Smooth muscle cell (in vitro differentiated cells): ENCODE results near the gene INPP4A. TPM values are rescaled to one million over a fixed set of nuclear protein-coding genes. Genes with fewer than 3 reads are reported as not detected.

ENCODE experiments used
- DNase-seq: peaks from one replicate; lab custom pipeline; 2025; ENCODE audit not compliant: unreplicated experiment; lab: John Stamatoyannopoulos, UW
- H2AFZ ChIP-seq: fragments of 200-600 bp; sonication (generic); 2 replicates; pipeline ENCODE4 v1.6.0; 2016; ENCODE audit warnings: antibody characterized with exemption, low read depth, mild to moderate bottlenecking
- H3F3A ChIP-seq: fragments of 200-600 bp; sonication (generic); 2 replicates; pipeline ENCODE4 v1.6.0; 2017; ENCODE audit warnings: antibody characterized with exemption, low read depth
- H3K27ac ChIP-seq: fragments of 200-600 bp; sonication (generic); 2 replicates; pipeline ENCODE4 v1.5.1; 2016; ENCODE audit warnings: low read depth, mild to moderate bottlenecking
- H3K27me3 ChIP-seq: fragments of 200-600 bp; sonication (generic); 2 replicates; pipeline ENCODE4 v1.6.1; 2016; ENCODE audit warnings: low read depth, mild to moderate bottlenecking
- H3K36me3 ChIP-seq: fragments of 200-600 bp; sonication (generic); 2 replicates; pipeline ENCODE4 v1.5.1; 2016; ENCODE audit warnings: low read depth
- H3K4me1 ChIP-seq: fragments of 200-600 bp; sonication (generic); 2 replicates; pipeline ENCODE4 v1.5.1; 2016; ENCODE audit warnings: low read depth
- H3K4me2 ChIP-seq: fragments of 200-600 bp; sonication (generic); 2 replicates; pipeline ENCODE4 v1.6.0; 2016; ENCODE audit warnings: mild to moderate bottlenecking
- H3K4me3 ChIP-seq: fragments of 200-600 bp; sonication (generic); 2 replicates; pipeline ENCODE4 v1.5.1; 2016; ENCODE audit warnings: mild to moderate bottlenecking
- H3K79me2 ChIP-seq: fragments of 200-600 bp; sonication (generic); 2 replicates; pipeline ENCODE4 v1.6.0; 2016; ENCODE audit warnings: low read depth, mild to moderate bottlenecking
- H3K9ac ChIP-seq: fragments of 200-600 bp; sonication (generic); 2 replicates; pipeline ENCODE4 v1.6.0; 2016; ENCODE audit warnings: low read depth
- H3K9me3 ChIP-seq: fragments of 200-600 bp; sonication (generic); replicated peaks from 2 replicates; pipeline ENCODE4 v1.5.1; 2016; ENCODE audit warnings: low read depth
- H4K20me1 ChIP-seq: fragments of 200-600 bp; sonication (generic); 2 replicates; pipeline ENCODE4 v1.6.0; 2016; ENCODE audit warnings: low read depth
- WGBS: methylation state at CpG from one replicate; pipeline ENCODE4 v1.1.7; 2016; ENCODE audit warnings: low lambda C conversion rate; 5-methylcytosine and 5-hydroxymethylcytosine counted together
- polyA plus RNA-seq: library from polyadenylated mRNA; unstranded; fragments of >200 nt; fragmentation: Nextera tagmentation; extraction: Ambion mirVana; gene quantifications from 2 replicates; pipeline ENCODE4 v1.2.1, GENCODE V29; 2016
- total RNA-seq: library from RNA; depleted of rRNA; stranded (reverse); fragments of >200 nt; gene quantifications from 2 replicates; pipeline ENCODE4 v1.2.3, GENCODE V29; 2014
- TF ChIP-seq, protein P1 (sequence below): fragments of 200-600 bp; sonication (generic); IDR thresholded peaks from 2 replicates; pipeline ENCODE4 v1.5.1; 2017; ENCODE audit warnings: borderline replicate concordance, mild to moderate bottlenecking, antibody characterized with exemption; ENCODE audit not compliant: insufficient read depth, poor library complexity, severe bottlenecking

The INPP4A gene
- total and polyA plus RNA-seq, 2 experiments from 2014 or later, result 10.1 to 17.3 TPM

DNA sequence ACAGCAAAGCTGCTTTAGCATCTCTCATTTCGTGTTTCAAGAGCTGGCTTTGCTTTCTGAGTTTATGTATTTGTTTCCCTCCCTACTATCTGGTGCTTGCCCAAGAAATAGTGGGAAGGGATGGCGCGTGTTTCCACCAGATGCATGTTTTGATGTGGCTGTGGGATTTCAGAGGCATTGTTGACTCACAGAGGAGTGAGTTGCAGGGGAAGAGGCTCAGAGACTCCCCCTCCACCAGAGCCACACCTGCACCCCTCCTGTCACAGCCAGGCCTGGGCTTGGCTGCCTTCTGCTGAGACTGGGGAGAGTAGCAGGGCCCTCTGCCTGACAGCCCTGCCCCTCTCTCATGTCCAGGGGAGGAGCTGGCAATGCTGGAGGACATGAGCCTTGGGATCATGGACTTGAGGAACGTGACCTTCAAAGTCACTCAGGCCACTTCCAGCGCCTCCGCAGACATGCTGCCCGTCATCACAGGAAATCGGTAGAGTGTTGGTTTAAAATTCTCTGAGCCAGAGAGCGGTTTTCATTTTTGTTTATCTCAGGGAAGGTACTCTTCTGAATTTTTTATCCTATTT is 120.7 kb downstream of the INPP4A start:
- Histone ChIP-seq H4K20me1 (no peaks in the 10 kb centered on the region), H3K9me3 (no peaks in the 10 kb centered on the region), H3F3A (no peaks in the 10 kb centered on the region), H3K4me3 (no peak overlapping the region), H3K27ac (no peak overlapping the region), H3K79me2 (no peaks in the 10 kb centered on the region), H3K9ac (no peak overlapping the region), H3K36me3 (no peaks in the 10 kb centered on the region), H3K27me3 (no peaks in the 10 kb centered on the region), H2AFZ (no peak overlapping the region), H3K4me2 (no peak overlapping the region), H3K4me1 (no peaks in the 10 kb centered on the region)
- no peak for DNase-seq
- 96% methylated on average over 9 of the region's 9 CpGs for WGBS
- TF ChIP-seq, protein P1, sequence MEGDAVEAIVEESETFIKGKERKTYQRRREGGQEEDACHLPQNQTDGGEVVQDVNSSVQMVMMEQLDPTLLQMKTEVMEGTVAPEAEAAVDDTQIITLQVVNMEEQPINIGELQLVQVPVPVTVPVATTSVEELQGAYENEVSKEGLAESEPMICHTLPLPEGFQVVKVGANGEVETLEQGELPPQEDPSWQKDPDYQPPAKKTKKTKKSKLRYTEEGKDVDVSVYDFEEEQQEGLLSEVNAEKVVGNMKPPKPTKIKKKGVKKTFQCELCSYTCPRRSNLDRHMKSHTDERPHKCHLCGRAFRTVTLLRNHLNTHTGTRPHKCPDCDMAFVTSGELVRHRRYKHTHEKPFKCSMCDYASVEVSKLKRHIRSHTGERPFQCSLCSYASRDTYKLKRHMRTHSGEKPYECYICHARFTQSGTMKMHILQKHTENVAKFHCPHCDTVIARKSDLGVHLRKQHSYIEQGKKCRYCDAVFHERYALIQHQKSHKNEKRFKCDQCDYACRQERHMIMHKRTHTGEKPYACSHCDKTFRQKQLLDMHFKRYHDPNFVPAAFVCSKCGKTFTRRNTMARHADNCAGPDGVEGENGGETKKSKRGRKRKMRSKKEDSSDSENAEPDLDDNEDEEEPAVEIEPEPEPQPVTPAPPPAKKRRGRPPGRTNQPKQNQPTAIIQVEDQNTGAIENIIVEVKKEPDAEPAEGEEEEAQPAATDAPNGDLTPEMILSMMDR, result no peak

DNA sequence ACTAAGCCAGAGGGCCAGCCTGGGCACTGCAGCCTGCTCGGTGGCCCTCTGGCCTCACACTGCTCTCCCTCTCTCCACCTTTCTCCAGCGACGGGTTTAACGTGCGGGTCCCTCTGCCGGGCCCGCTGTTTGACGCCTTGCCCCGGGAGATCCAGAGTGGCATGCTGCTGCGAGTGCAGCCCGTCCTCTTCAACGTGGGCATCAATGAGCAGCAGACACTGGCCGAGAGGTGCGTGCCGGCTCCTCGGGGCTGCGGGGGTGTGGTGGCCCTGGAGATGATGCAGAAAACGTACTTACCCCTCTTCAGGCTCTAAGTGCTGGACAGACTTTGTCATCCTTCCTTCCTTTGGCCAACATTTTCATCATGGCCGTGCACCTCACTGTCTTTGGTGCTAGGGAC is 121.3 kb downstream of the INPP4A start:
- no peak for DNase-seq
- WGBS, result 97% methylated on average over 19 of the region's 19 CpGs

DNA sequence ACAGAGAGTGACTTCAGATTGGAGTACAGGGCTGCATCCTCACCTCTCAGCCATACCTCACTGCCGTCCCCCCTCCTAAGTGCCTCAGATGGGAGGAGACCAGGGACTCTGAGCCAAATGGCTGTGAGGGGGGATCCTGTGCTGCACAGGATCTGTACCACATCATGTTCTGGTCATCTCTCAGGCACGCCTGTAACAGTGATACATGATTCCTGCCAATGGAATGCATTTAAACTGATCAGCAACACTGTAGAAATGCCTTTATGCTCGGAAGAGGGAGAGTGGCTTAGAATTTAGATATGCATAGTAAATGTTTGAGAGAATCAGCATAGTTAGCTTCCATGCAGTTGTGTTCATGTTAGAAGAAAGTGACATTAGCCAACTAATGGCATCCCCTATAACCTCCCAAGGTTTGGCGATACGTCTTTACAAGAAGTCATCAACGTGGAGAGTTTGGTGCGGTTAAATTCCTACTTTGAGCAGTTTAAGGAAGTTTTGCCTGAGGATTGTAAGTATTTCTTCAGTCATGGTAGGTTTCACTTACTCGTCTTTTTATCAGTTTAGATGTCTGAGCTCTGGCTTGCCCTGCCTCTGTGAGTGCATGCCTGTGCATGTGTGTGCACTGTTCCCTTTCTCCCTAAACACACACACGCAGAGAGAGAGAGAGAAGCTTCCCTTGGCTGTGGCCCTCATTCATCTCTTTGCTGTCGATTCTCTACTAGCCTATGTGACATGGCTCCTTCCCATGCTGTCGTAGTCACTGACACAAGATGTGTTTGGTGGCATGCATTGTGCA is 123.7 kb downstream of the INPP4A start:
- Histone ChIP-seq H3K4me2 (no peak overlapping the region), H3K9ac (no peak overlapping the region), H4K20me1 (no peaks in the 10 kb centered on the region), H3K9me3 (no peaks in the 10 kb centered on the region), H3K79me2 (no peaks in the 10 kb centered on the region), H3K4me1 (no peaks in the 10 kb centered on the region), H3F3A (no peaks in the 10 kb centered on the region), H2AFZ (no peak overlapping the region), H3K27ac (no peak overlapping the region), H3K36me3 (no peaks in the 10 kb centered on the region), H3K4me3 (no peak overlapping the region), H3K27me3 (no peaks in the 10 kb centered on the region)
- TF ChIP-seq, protein P1, result no peak
- DNase-seq, result no peak
- WGBS, result 90% methylated on average over 11 of the region's 11 CpGs

More for the DNA sequence above, 121.3 kb downstream of the INPP4A start:
- Histone ChIP-seq H3K4me3 (no peak overlapping the region), H3K9ac (no peak overlapping the region), H3F3A (no peaks in the 10 kb centered on the region), H3K79me2 (no peaks in the 10 kb centered on the region), H3K9me3 (no peaks in the 10 kb centered on the region), H3K27me3 (no peaks in the 10 kb centered on the region), H4K20me1 (no peaks in the 10 kb centered on the region), H3K4me1 (no peaks in the 10 kb centered on the region), H3K27ac (no peak overlapping the region), H2AFZ (no peak overlapping the region), H3K4me2 (no peak overlapping the region), H3K36me3 (no peaks in the 10 kb centered on the region)
- TF ChIP-seq, protein P1, result no peak
